Muscle layer of duodenum (tissue), 2 donors: ENCODE results near the gene C2orf74.
A peak's percentile ranks its signal among the peaks of the same experiment; 100 is the strongest.
"Not testable (repeated sequence)": the region's sequence is repeated elsewhere in the genome, so short reads cannot be mapped to it uniquely, and the experiment has no call there.

ENCODE experiments used
- H3K27ac ChIP-seq: one replicate; pipeline ENCODE4 v1.7.0; 2013; ENCODE audit warnings: mild to moderate bottlenecking, low read length
- H3K27me3 ChIP-seq: one replicate; pipeline ENCODE4 v1.7.0; 2013; ENCODE audit warnings: low read depth, mild to moderate bottlenecking, control low read depth, low read length
- H3K36me3 ChIP-seq, 2 donors: one replicate each; pipeline ENCODE4 v1.7.0; 2013; ENCODE audit warnings: low read length in 2 of 2, control low read depth in 1 of 2, mild to moderate bottlenecking in 1 of 2; ENCODE audit not compliant: insufficient read depth in 2 of 2, control insufficient read depth in 1 of 2
- H3K4me1 ChIP-seq, 2 donors: one replicate each; pipeline ENCODE4 v1.7.0; 2013; ENCODE audit warnings: low read length in 2 of 2, mild to moderate bottlenecking in 2 of 2, control low read depth in 1 of 2, moderate library complexity in 1 of 2; ENCODE audit not compliant: insufficient read depth in 2 of 2, control insufficient read depth in 1 of 2
- H3K4me3 ChIP-seq, 2 donors: one replicate each; pipeline ENCODE4 v1.7.0; 2013; ENCODE audit warnings: low read length in 2 of 2, low read depth in 1 of 2, mild to moderate bottlenecking in 1 of 2
- H3K9me3 ChIP-seq, 2 donors: one replicate each; pipeline ENCODE4 v1.7.0; 2013; ENCODE audit warnings: low read length in 2 of 2, control low read depth in 1 of 2, mild to moderate bottlenecking in 1 of 2; ENCODE audit not compliant: control insufficient read depth in 1 of 2
- donor health status: healthy.

Gene C2orf74

GRCh38 chr2:61161888-61162287, at the start of gene C2orf74:
C2orf74 (plus strand) TSS chr2:61162188; CDS start chr2:61162515, 327 bp downstream.
- H3K9me3 ChIP-seq, result no peaks in the 10 kb centered on the region
- H3K4me1 ChIP-seq, result no peaks in the 10 kb centered on the region
- no peaks in the 10 kb centered on the region for H3K27me3 ChIP-seq
- H3K36me3 ChIP-seq, result peaks cover 12 to 27% of the 10 kb centered on the region in 2 donors
- H3K4me3 ChIP-seq, result no peak within 1 kb of the TSS
- H3K27ac ChIP-seq, result no peak within 1 kb of the TSS

- Histone ChIP-seq H3K9me3 (no peaks in the 10 kb centered on the region), H3K27me3 (no peaks in the 10 kb centered on the region), H3K4me3 (no peak overlapping the region), H3K36me3 (peaks cover 12 to 42% of the 10 kb centered on the region in 2 donors), H3K27ac (no peak overlapping the region), H3K4me1 (no peaks in the 10 kb centered on the region)
These were observed 47.8 kb upstream of the C2orf74 start for GRCh38 chr2:61114147-61114546.

GRCh38 chr2:61116302-61116701, 45.7 kb upstream of the C2orf74 start:
- Histone ChIP-seq H3K27me3 (no peaks in the 10 kb centered on the region), H3K27ac (no peak overlapping the region), H3K36me3 (peaks cover 12 to 45% of the 10 kb centered on the region in 2 donors), H3K9me3 (no peaks in the 10 kb centered on the region), H3K4me1 (no peaks in the 10 kb centered on the region), H3K4me3 (no peak overlapping the region)

DNA sequence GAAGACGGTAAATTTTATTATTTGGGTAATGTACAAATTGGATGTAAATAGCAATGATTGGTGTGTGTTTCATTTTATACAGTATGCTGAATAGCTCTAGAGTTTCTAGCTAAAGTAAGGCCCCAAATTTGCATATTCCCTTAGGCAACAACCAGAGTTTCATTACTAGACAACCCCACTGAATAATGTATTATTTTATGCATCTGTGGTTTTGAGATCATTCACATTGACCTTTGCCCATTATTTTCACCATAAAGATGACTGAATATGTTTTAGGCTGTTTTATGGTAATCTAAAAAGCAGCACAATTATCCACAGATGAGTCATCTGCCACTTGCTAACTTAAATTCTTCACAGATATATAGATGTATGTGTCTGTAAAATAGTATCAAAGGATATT, 44.5 kb upstream of the C2orf74 start:
- H3K4me3 ChIP-seq, result no peak overlapping the region
- H3K9me3 ChIP-seq, result no peaks in the 10 kb centered on the region
- H3K4me1 ChIP-seq, result no peaks in the 10 kb centered on the region
- H3K27me3 ChIP-seq, result no peaks in the 10 kb centered on the region
- H3K27ac ChIP-seq, result no peak overlapping the region
- peaks cover 14 to 37% of the 10 kb centered on the region in 2 donors for H3K36me3 ChIP-seq

GRCh38 chr2:61125123-61125710, 36.8 kb upstream of the C2orf74 start:
- Histone ChIP-seq H3K4me1 (no peaks in the 10 kb centered on the region), H3K27ac (no peak overlapping the region), H3K9me3 (peaks cover 0 to 2% of the 10 kb centered on the region in 2 donors), H3K4me3 (no peak overlapping the region), H3K27me3 (no peaks in the 10 kb centered on the region), H3K36me3 (peaks cover 3 to 6% of the 10 kb centered on the region in 2 donors)

DNA sequence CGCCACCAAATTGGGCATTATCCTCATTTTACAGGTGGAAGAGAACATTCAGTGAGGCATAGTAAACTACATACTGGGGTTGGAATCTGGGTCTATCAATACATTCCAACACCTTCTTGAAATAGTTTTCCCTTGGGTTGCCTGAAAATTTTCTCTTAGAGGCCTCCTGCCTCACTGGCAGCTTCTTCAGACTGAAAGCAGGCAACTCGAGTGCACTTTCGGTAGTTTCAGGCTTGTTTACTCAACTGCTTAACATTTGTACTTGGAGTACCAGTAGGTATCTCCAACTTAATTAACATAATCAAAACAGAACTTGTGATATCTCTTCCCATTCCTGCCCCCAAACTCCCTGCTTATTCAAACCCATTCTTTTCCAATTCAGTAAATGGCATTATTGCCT, 36.2 kb upstream of the C2orf74 start:
- Histone ChIP-seq H3K9me3 (peaks cover 0 to 2% of the 10 kb centered on the region in 2 donors), H3K4me1 (no peaks in the 10 kb centered on the region), H3K27ac (no peak overlapping the region), H3K36me3 (peaks cover 0 to 3% of the 10 kb centered on the region in 2 donors), H3K27me3 (no peaks in the 10 kb centered on the region), H3K4me3 (no peak overlapping the region)

DNA sequence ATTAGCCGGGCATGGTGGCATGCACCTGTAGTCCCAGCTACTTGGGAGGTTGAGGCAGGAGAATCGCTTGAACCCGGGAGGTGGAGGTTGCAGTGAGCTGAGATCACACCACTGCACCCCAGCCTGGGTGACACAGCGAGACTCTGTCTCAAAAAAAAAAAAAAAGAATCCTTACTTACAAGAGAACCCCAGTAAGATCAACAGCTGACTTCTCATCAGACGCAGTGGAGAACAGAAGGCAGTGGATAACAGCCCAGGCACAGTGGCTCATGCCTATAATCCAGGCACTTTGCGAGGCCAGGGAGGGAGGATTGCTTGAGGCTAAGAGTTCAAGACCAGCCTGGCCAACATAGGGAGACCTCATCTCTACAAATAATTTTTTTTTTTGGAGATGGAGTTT, 33.9 kb upstream of the C2orf74 start:
- H3K27ac ChIP-seq, H3K9me3 ChIP-seq, H3K36me3 ChIP-seq, H3K27me3 ChIP-seq, H3K4me3 ChIP-seq, H3K4me1 ChIP-seq: not testable (repeated sequence)

- Histone ChIP-seq H3K27ac (no peak overlapping the region), H3K36me3 (no peaks in the 10 kb centered on the region), H3K9me3 (no peaks in the 10 kb centered on the region)
These were observed 27.8 kb upstream of the C2orf74 start for GRCh38 chr2:61134141-61134540.

DNA sequence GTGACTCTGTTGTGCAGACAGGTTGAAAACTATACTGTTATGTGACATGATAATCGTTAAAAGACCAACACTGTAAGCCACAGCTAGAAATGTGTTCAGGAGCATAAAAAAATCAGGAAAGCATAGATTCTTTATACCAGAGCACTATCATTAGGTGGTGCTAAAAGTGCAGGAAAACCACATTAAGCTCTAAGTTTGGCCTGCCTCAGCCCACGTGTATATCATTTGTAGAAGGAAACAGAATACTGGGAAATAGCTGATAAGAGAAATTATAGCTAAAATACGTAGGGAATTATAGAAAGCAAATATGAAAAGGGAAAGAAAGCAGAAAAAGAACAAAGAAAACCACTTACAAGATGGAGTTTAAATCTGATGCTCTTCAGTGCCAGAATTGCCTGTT, 26.5 kb upstream of the C2orf74 start:
- H3K27me3 ChIP-seq, result no peaks in the 10 kb centered on the region
- no peaks in the 10 kb centered on the region for H3K36me3 ChIP-seq
- H3K4me1 ChIP-seq, result no peaks in the 10 kb centered on the region

More at GRCh38 chr2:61134141-61134540, 27.8 kb upstream of the C2orf74 start:
- H3K4me1 ChIP-seq, result no peaks in the 10 kb centered on the region
- H3K4me3 ChIP-seq, result no peak overlapping the region
- H3K27me3 ChIP-seq, result no peaks in the 10 kb centered on the region

DNA sequence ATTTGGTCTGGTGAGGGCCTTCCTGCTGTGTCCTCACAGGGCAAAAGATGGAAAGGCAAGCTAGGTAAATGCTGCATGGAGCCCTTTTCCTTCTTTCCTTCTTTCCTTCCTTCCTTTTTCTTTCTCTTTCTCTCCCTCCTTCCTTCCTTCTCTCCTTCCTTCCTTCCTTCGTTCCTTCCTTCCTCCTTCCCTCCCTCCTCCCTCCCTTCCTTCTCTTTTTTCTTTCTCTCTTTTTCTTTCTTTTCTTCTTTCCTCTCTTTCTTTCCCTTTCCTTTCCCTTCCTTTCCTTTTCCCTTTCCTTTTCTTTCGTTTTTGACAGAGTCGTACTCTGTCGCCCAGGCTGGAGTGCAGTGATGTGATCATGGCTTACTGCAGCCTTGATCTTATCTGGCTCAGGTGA, 23.1 kb upstream of the C2orf74 start:
- Histone ChIP-seq H3K9me3 (no peaks in the 10 kb centered on the region), H3K36me3 (no peaks in the 10 kb centered on the region), H3K4me3 (no peak overlapping the region), H3K27ac (no peak overlapping the region), H3K27me3 (no peaks in the 10 kb centered on the region), H3K4me1 (no peaks in the 10 kb centered on the region)

More for the DNA sequence above, 26.5 kb upstream of the C2orf74 start:
- no peak overlapping the region for H3K27ac ChIP-seq
- H3K9me3 ChIP-seq, result no peaks in the 10 kb centered on the region
- H3K4me3 ChIP-seq, result no peak overlapping the region

- Histone ChIP-seq H3K4me1 (peaks cover 0 to 4% of the 10 kb centered on the region in 2 donors), H3K27ac (no peak overlapping the region), H3K4me3 (no peak overlapping the region), H3K9me3 (no peaks in the 10 kb centered on the region), H3K27me3 (no peaks in the 10 kb centered on the region), H3K36me3 (no peaks in the 10 kb centered on the region)
These were observed 20.8 kb upstream of the C2orf74 start for GRCh38 chr2:61141151-61141550.

DNA sequence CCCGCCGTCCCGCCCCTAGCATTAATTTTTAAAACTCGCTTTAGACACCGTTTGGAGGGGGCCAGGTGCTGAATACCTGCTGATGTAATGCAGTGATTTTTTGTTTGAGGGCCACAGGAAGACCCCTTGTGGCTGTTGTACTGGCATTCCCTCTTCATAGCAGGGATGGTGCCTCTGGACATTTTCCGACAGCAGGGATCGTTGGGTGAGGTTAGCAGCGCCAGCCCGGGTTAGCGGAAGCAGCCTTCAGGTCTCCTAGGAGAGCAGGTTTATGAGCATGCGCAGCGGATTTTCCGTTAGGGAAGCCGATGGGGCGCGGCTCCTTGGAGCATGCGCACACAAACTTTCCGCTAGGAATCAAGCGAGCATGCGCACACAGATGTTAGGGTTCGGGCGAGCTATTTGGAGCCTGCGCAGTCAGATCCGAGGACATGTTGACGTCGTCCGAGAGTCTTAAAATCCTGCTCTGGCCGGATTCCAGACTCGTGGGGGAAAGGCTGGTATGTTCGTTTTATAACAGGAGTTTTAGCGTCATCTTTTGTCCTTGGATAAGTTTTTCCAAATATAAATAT, 17.2 kb upstream of the C2orf74 start:
- Histone ChIP-seq H3K4me3 (peak overlapping the region; percentile 70 to 84), H3K4me1 (peaks cover 0 to 4% of the 10 kb centered on the region in 2 donors), H3K36me3 (peaks cover 6 to 10% of the 10 kb centered on the region in 2 donors), H3K9me3 (no peaks in the 10 kb centered on the region), H3K27me3 (no peaks in the 10 kb centered on the region), H3K27ac (peak overlapping the region; percentile 76)
